ENCODE measurements around the gene COBL.

The COBL gene

GRCh38 chr7:51067258-51067657 lies 249.4 kb downstream of the COBL start:
- no peak for DNase-seq

GRCh38 chr7:51066405-51066882 lies 250.2 kb downstream of the COBL start:
- DNase-seq: no peak

GRCh38 chr7:51065766-51066165 lies 250.8 kb downstream of the COBL start:
- no peak for DNase-seq

- DNase-seq: no peak
Measured at GRCh38 chr7:51064688-51065087, 251.9 kb downstream of the COBL start.

GRCh38 chr7:51062222-51062987 lies 254.2 kb downstream of the COBL start:
- DNase-seq: no peak

GRCh38 chr7:51060536-51060935 lies 256.1 kb downstream of the COBL start:
- peak; percentile 13 for DNase-seq

- DNase-seq: no peak
Measured at GRCh38 chr7:51059504-51060142, 257.0 kb downstream of the COBL start.

GRCh38 chr7:51058764-51059163 lies 257.8 kb downstream of the COBL start:
- no peak for DNase-seq

- no peak for DNase-seq
Measured at GRCh38 chr7:51055039-51055840, 261.4 kb downstream of the COBL start.

GRCh38 chr7:51054231-51054630 lies 262.4 kb downstream of the COBL start:
- no peak for DNase-seq

- no peak for DNase-seq
Measured at GRCh38 chr7:51053160-51053925, 263.3 kb downstream of the COBL start.

- DNase-seq: no peak
Measured at GRCh38 chr7:51046482-51046881, 270.1 kb downstream of the COBL start.

GRCh38 chr7:51046103-51046466 lies 270.5 kb downstream of the COBL start:
- DNase-seq: no peak

- DNase-seq: peak; percentile 94
Measured at GRCh38 chr7:51045319-51046102, 271.1 kb downstream of the COBL start.

GRCh38 chr7:51043461-51043860 lies 273.1 kb downstream of the COBL start:
- DNase-seq: no peak

GRCh38 chr7:51040787-51041186 lies 275.8 kb downstream of the COBL start:
- no peak for DNase-seq

GRCh38 chr7:51038573-51038972 lies 278.0 kb downstream of the COBL start:
- no peak for DNase-seq

GRCh38 chr7:51035716-51036115 lies 280.9 kb downstream of the COBL start:
- no peak for DNase-seq

GRCh38 chr7:51034521-51035264 lies 281.9 kb downstream of the COBL start:
- DNase-seq: peak; percentile 78

- no peak for DNase-seq
Measured at GRCh38 chr7:51033727-51034520, 282.7 kb downstream of the COBL start.

Measured in HCEC 1CT (cell line).